ENCODE results near the gene ABCA2. TPM values are rescaled to one million over a fixed set of nuclear protein-coding genes. Genes with fewer than 3 reads are reported as not detected.

ABCA2 gene
- total RNA-seq, 4 donors from 2014 or later = 136 to 291 (median 196) TPM

DNA sequence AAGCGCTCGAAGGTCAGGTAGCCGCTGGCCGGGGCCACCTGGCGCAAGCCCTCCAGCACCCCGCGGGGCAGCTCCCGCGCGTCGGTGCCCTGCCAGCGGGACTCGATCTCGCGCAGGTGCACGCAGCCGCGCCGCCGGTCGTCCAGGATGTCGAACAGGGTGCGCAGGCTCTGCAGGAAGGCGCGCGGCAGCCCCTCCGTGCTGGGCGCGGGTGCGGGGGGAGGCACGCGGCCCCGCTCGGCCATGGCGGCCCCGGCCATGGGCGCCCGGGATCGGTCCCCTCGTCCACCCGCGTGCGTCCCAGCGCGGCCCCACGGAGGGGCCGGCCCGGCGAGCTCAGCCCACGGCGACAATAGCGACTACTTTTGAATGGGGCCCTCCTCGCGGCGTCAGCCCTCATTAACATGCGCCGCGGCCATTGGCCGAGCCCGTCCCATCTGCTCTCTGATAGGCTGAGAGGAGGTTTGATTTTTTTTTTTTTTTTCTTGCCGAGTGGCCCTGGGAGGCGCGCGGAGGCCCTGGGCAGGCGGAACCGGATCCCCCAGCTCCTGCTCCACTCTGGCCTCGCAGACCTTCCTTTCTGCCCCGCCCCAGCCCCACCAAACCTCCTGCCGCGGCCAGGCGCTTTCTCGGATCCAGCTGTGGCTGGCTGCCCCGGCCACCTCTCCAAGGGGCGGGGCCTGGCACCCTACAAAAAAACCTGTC, 42.3 kb upstream of the ABCA2 start, which contains the start of gene SAPCD2:
SAPCD2 (minus strand) TSS at position 357 of the 705 bp plus-strand sequence; CDS start at position 260, 97 bp downstream.
- Histone ChIP-seq H3K27me3 (peaks cover 0 to 8% of the 10 kb centered on the region in 2 donors), H3K4me1 (peaks cover 0 to 31% (median 13%) of the 10 kb centered on the region in 4 donors), H3K4me3 (peak within 1 kb of the TSS; percentile 17 to 50 (median 31)), H3K27ac (peak within 1 kb of the TSS; percentile 53 to 91 (median 83)), H3K36me3 (no peaks in the 10 kb centered on the region), H3K9me3 (no peaks in the 10 kb centered on the region)
- WGBS, 2 donors = 1 to 3% methylated on average over 20 to 38 of the region's 74 CpGs
- TF ChIP-seq POLR2A (IDR thresholded peaks at IDR 0.05) = peak in 1 of 2 donors; percentile 27
- TF ChIP-seq, protein P1, sequence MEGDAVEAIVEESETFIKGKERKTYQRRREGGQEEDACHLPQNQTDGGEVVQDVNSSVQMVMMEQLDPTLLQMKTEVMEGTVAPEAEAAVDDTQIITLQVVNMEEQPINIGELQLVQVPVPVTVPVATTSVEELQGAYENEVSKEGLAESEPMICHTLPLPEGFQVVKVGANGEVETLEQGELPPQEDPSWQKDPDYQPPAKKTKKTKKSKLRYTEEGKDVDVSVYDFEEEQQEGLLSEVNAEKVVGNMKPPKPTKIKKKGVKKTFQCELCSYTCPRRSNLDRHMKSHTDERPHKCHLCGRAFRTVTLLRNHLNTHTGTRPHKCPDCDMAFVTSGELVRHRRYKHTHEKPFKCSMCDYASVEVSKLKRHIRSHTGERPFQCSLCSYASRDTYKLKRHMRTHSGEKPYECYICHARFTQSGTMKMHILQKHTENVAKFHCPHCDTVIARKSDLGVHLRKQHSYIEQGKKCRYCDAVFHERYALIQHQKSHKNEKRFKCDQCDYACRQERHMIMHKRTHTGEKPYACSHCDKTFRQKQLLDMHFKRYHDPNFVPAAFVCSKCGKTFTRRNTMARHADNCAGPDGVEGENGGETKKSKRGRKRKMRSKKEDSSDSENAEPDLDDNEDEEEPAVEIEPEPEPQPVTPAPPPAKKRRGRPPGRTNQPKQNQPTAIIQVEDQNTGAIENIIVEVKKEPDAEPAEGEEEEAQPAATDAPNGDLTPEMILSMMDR (IDR thresholded peaks at IDR 0.05) = no peak
- peak in 1 of 2 donors; percentile 12 for TF ChIP-seq EP300 (IDR thresholded peaks at IDR 0.05)
- peak; percentile 65 to 66 for DNase-seq (ENCODE audit: low spot score in 2 of 2)

DNA sequence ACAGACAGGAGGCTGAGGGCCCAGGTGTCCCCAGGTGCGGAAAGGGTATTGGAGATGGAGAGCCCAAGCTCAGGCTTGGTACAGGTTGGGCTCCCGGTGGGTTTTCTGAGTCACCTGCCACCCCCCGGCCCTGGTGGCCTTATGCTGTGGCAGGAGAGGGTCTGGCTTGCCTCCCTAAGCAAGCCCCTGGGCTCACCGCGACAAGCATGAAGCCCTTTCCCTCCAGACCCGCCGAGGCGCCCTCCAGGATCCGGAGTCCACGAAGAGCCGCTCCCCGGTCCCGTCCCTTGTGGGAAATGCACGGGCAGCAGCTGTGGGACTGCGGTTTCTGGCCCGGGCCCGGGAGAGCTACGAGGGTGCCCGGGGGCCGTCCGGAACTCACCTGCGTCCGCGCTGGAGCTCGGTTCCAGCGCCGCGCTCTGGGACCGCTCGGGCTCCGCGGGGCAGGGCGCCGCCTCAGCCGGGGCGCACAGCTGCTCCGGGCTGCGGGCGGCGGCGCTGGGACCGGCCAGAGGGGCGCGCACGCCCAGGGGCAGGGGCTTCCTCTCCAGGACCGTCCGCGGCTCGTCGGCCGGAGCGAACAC, 41.6 kb upstream of the ABCA2 start:
- Histone ChIP-seq H3K4me3 (peak overlapping the region in 1 of 4 donors; percentile 50), H3K9me3 (no peaks in the 10 kb centered on the region), H3K27me3 (peaks cover 0 to 8% of the 10 kb centered on the region in 2 donors), H3K27ac (no peak overlapping the region), H3K4me1 (peaks cover 0 to 35% (median 13%) of the 10 kb centered on the region in 4 donors), H3K36me3 (no peaks in the 10 kb centered on the region)
- no peak for DNase-seq (ENCODE audit: low spot score in 2 of 2)
- WGBS, 2 donors = 30 to 37% methylated on average over 3 to 4 of the region's 52 CpGs
- no peak for TF ChIP-seq EP300 (IDR thresholded peaks at IDR 0.05)
- no peak for TF ChIP-seq POLR2A (IDR thresholded peaks at IDR 0.05)
- TF ChIP-seq, protein P1 (IDR thresholded peaks at IDR 0.05) = no peak

DNA sequence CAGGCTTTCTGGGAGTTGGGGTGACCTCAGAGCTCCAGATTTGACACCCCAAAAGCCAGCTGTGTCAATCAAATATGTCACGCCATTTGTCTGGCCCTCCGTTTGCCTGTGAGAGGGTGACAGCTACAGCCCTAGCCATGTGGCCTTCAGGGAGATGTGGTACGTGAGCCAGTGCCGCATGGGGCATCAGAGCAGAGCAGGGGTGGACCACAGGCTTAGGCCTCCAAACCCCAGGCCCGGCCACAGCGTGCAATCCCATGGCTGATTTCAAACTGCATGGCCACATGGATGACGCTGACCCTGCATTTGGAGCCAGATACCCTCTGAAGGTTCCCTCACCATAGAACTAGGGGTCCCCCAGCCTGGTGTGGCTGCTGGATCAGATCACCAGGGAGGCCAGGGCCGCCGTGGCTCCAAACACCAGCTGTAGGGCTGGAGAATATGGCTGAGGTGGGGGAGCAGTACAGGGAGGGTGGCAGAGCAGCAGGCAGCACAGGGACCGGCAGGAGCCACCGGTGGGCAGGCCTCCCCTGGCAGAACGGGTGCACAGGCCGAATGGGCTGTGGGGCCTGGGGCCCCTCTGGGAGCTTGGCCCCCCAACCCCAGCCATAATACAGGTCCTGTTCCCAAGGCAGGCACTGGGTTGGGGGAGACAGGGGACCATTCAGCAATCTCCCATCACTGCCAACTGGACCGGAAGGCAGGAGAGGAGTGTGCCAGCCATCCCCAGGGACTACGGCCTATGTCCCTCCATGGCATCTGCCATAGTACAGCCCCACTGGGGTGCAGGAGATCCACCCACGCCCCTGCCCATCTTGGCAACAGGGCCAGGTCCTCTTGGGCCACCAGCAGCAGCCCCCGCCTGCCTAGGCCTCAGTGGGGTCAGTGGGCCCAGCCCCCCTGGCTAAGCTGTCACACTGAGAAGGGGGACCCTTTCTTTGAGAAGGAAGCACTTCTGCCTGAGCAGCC, 40.8 kb upstream of the ABCA2 start:
- H3K36me3 ChIP-seq = no peaks in the 10 kb centered on the region
- peaks cover 0 to 42% (median 18%) of the 10 kb centered on the region in 4 donors for H3K4me1 ChIP-seq
- no peak overlapping the region for H3K4me3 ChIP-seq
- no peak overlapping the region for H3K27ac ChIP-seq
- no peaks in the 10 kb centered on the region for H3K9me3 ChIP-seq
- H3K27me3 ChIP-seq = peaks cover 0 to 8% of the 10 kb centered on the region in 2 donors
- DNase-seq (ENCODE audit: low spot score in 2 of 2) = no peak
- TF ChIP-seq, protein P1 (IDR thresholded peaks at IDR 0.05) = no peak
- TF ChIP-seq POLR2A (IDR thresholded peaks at IDR 0.05) (no peak), EP300 (IDR thresholded peaks at IDR 0.05) (no peak)
- WGBS, 2 donors = 74 to 77% methylated on average over 8 to 17 of the region's 17 CpGs

DNA sequence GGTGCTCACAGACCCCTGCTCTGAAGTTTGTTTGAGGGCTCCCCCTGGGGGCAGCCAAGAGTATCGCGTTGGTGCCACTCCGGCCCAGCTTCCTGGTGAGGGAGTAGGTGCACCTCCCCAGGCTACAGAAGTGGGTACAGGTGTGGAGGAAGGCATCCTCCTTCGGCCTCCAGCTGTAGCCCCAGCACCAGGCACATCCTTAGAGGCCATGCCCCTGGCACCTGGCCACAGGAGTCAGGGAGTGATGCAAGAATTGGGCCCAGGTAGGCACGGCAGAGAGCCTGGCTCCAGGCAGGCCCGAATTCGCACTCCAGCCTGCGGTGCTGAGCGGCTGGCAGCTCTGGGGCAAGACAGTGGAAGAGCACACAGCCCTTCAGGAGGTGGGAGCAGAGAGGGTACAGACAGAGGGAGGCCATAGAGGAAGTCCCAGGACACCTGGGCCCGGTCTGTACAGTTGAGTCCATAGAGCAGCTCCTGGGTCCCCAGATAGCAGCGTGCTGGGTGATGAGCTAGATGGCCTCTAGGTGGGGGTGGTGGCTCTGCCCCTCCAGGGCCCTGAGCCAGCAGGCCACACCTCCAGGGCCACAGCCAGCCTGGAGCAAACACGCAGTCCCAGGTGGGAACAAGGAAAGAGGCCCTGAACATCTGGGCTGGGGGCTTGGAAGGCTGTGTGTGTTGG, 40.0 kb upstream of the ABCA2 start:
- DNase-seq (ENCODE audit: low spot score in 2 of 2) = peak; percentile 55 to 67
- H3K9me3 ChIP-seq = no peaks in the 10 kb centered on the region
- peaks cover 0 to 8% of the 10 kb centered on the region in 2 donors for H3K27me3 ChIP-seq
- WGBS, 2 donors = 40 to 57% methylated on average over 8 to 11 of the region's 12 CpGs
- peaks cover 0 to 51% (median 20%) of the 10 kb centered on the region in 4 donors for H3K4me1 ChIP-seq
- TF ChIP-seq, protein P1 (IDR thresholded peaks at IDR 0.05) = peak; percentile 74 to 88 (median 82)
- no peak for TF ChIP-seq EP300 (IDR thresholded peaks at IDR 0.05)
- TF ChIP-seq POLR2A (IDR thresholded peaks at IDR 0.05) = no peak
- no peaks in the 10 kb centered on the region for H3K36me3 ChIP-seq
- H3K27ac ChIP-seq = no peak overlapping the region
- H3K4me3 ChIP-seq = no peak overlapping the region
